ENCODE results near the gene CA5A. TPM values are rescaled to one million over a fixed set of nuclear protein-coding genes. Genes with fewer than 3 reads are reported as not detected.

Gene CA5A
- total RNA-seq, 6 experiments from 2014 or later: not detected

GRCh38 chr16:87957296-87958094 is 21.2 kb upstream of the CA5A start:
- no peak for DNase-seq
- peaks cover 56% of the 10 kb centered on the region for H3K4me1 Mint-ChIP-seq (ENCODE audit: low read depth)
- TF ChIP-seq CTCF (IDR thresholded peaks at IDR 0.05): no peak
- no peak overlapping the region for H3K4me3 Mint-ChIP-seq
- H3K36me3 Mint-ChIP-seq (ENCODE audit: low read depth): peaks cover 17% of the 10 kb centered on the region
- H3K27me3 Mint-ChIP-seq (ENCODE audit: insufficient read depth): no peaks in the 10 kb centered on the region
- peak overlapping the region; percentile 64 for H3K27ac Mint-ChIP-seq
- no peaks in the 10 kb centered on the region for H3K9me3 Mint-ChIP-seq

- Mint-ChIP-seq H3K4me1 (ENCODE audit: low read depth) (peaks cover 58% of the 10 kb centered on the region), H3K27me3 (ENCODE audit: insufficient read depth) (no peaks in the 10 kb centered on the region; the same call in 1 of the 2 replicates), H3K27ac (peak overlapping the region; percentile 64), H3K36me3 (ENCODE audit: low read depth) (peaks cover 21% of the 10 kb centered on the region), H3K9me3 (no peaks in the 10 kb centered on the region), H3K4me3 (peak overlapping the region; percentile 49)
- peak; percentile 32 for DNase-seq
- TF ChIP-seq CTCF (IDR thresholded peaks at IDR 0.05): peak; percentile 66
Observed at GRCh38 chr16:87956365-87957231, 20.3 kb upstream of the CA5A start.

DNA sequence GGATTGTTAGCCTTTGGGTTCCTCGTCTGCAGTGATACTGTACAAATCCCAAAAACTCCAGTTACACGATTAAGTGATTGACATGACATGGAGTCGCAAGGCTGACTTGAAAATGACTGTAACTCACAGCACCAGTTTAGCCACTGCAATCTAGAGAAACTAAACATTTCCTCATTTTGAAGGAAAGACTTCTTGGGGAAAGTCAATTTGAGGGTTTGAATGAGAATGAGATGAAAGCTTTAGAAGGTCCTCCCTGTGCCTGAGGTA is 19.7 kb upstream of the CA5A start:
- no peak for DNase-seq
- H3K9me3 Mint-ChIP-seq: no peaks in the 10 kb centered on the region
- peaks cover under 1% of the 10 kb centered on the region; the same call in 1 of the 2 replicates for H3K27me3 Mint-ChIP-seq (ENCODE audit: insufficient read depth)
- peak overlapping the region; percentile 64 for H3K27ac Mint-ChIP-seq
- H3K4me3 Mint-ChIP-seq: no peak overlapping the region
- H3K36me3 Mint-ChIP-seq (ENCODE audit: low read depth): peaks cover 18% of the 10 kb centered on the region
- peaks cover 52% of the 10 kb centered on the region for H3K4me1 Mint-ChIP-seq (ENCODE audit: low read depth)
- TF ChIP-seq CTCF (IDR thresholded peaks at IDR 0.05): no peak

DNA sequence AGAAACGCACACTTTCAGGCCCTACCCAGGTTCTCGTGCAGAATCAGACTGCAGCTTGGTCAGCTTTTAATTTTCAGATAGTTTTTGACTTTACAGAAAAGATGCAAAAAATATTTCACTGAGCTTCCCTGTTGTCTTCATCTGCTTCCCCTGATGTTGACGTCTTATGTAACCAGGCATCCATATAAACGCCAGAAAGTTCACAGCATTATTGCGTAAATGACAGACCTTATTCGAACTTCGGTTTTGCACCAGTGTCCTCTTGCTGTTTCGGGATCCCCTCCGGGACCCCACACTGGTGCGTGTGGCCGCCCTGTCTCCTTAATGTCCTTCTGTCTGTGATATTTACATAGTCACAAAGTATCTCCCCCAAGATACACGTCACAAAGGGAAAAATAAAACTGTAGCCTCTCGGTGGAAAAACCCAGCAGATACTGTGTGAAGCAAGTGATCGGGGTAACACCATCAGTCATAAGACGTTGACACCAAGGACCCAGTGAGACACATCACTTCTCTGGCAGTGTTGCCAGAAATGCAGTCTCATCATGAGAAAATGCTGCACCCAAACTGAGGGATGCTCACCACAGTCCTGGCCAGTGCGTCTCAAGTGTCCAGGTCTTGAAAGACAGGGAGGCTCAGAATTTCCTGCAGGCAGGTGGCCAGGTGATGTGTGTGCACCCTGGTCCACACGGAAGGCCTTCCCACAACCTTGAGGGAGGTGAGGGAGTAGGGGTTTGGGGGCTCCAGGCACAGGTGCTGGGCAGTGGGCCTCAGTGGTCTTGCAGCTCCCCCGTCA is 19.2 kb upstream of the CA5A start:
- Mint-ChIP-seq H3K27me3 (ENCODE audit: insufficient read depth) (peaks cover 3% of the 10 kb centered on the region; the same call in 1 of the 2 replicates), H3K4me3 (no peak overlapping the region), H3K36me3 (ENCODE audit: low read depth) (peaks cover 18% of the 10 kb centered on the region), H3K27ac (peak overlapping the region; percentile 64), H3K9me3 (no peaks in the 10 kb centered on the region), H3K4me1 (ENCODE audit: low read depth) (peaks cover 47% of the 10 kb centered on the region)
- DNase-seq: peak; percentile 43
- TF ChIP-seq CTCF (IDR thresholded peaks at IDR 0.05): no peak

DNA sequence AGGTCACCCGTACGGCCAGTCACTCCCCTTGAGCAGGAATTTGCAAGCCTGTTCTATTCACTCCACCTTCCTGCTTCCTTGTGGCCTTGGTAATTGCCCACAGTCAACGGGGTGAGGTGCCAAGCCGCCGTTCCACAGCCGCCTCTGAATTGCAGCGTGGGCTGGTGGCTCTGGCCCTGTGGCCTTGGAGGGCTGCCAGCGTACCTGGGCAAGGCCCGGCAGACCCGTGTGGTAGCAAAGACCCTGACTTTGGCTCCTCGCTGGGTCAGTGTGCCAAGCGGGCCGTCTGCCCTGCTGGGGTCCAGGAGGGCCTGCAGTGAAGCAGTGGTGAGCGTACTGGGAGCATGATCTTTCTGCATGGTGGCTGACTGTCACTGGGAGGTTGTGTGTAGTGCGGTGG is 18.5 kb upstream of the CA5A start:
- H3K4me1 Mint-ChIP-seq (ENCODE audit: low read depth): peaks cover 46% of the 10 kb centered on the region
- H3K27me3 Mint-ChIP-seq (ENCODE audit: insufficient read depth): peaks cover 3% of the 10 kb centered on the region; the same call in 1 of the 2 replicates
- H3K27ac Mint-ChIP-seq: no peak overlapping the region
- H3K36me3 Mint-ChIP-seq (ENCODE audit: low read depth): peaks cover 18% of the 10 kb centered on the region
- no peaks in the 10 kb centered on the region for H3K9me3 Mint-ChIP-seq
- H3K4me3 Mint-ChIP-seq: no peak overlapping the region
- no peak for TF ChIP-seq CTCF (IDR thresholded peaks at IDR 0.05)
- DNase-seq: no peak

All from HFFc6 (cell line).